Naive B cell (primary cell): ENCODE measurements around the gene MED27. TPM values are rescaled to one million over a fixed set of nuclear protein-coding genes. Genes with fewer than 3 reads are reported as not detected.
A peak's percentile ranks its signal among the peaks of the same experiment; 100 is the strongest.

ENCODE experiments used
- ATAC-seq, 2 donors: fragments of 150-1000 bp; cut with Tn5 transposase; 2 replicates each; pipeline ENCODE4 v1.10.0; 2021; ENCODE audit warnings: low read depth in 2 of 2, mild to moderate bottlenecking in 2 of 2, moderate library complexity in 2 of 2
- DNase-seq: peaks from one replicate; pipeline ENCODE4 v3.0.0; 2022
- H3K27ac Mint-ChIP-seq, 6 donors: one replicate each; pipeline ENCODE4 v1.8.0; 2020 to 2022; ENCODE audit warnings: mild to moderate bottlenecking in 6 of 6, mixed read lengths in 6 of 6, moderate library complexity in 5 of 6, inconsistent platforms in 2 of 6
- H3K27me3 Mint-ChIP-seq, 3 donors: one replicate each; pipeline ENCODE4 v1.8.0; 2021 to 2022; ENCODE audit warnings: mixed read lengths in 3 of 3, mild to moderate bottlenecking in 1 of 3
- H3K36me3 Mint-ChIP-seq, 2 donors: one replicate each; pipeline ENCODE4 v1.8.0; 2020 to 2022; ENCODE audit warnings: mixed read lengths in 2 of 2, inconsistent platforms in 1 of 2, mild to moderate bottlenecking in 1 of 2
- H3K4me1 Mint-ChIP-seq, 3 donors: one replicate each; pipeline ENCODE4 v1.8.0; 2020 to 2022; ENCODE audit warnings: mixed read lengths in 3 of 3, inconsistent platforms in 1 of 3, mild to moderate bottlenecking in 1 of 3, moderate library complexity in 1 of 3
- H3K4me3 Mint-ChIP-seq, 8 donors: one replicate each; pipeline ENCODE4 v1.8.0; 2020 to 2022; ENCODE audit warnings: mild to moderate bottlenecking in 8 of 8, mixed read lengths in 8 of 8, moderate library complexity in 8 of 8, inconsistent platforms in 2 of 8
- H3K9me3 Mint-ChIP-seq, 7 donors: one replicate each; pipeline ENCODE4 v1.8.0; 2020 to 2022; ENCODE audit warnings: mixed read lengths in 7 of 7, mild to moderate bottlenecking in 5 of 7, inconsistent platforms in 2 of 7, moderate library complexity in 1 of 7
- polyA plus RNA-seq, 6 donors: library from polyadenylated mRNA; unstranded; fragments of 300-500 nt; fragmentation: Illumina TruSeq; gene quantifications; one replicate each; pipeline ENCODE4 v1.2.3, GENCODE V29; 2021; ENCODE audit warnings: low read depth in 6 of 6

MED27 gene
- polyA plus RNA-seq, 6 donors from 2014 or later: 33.1 to 76.9 (median 40.5) TPM

DNA sequence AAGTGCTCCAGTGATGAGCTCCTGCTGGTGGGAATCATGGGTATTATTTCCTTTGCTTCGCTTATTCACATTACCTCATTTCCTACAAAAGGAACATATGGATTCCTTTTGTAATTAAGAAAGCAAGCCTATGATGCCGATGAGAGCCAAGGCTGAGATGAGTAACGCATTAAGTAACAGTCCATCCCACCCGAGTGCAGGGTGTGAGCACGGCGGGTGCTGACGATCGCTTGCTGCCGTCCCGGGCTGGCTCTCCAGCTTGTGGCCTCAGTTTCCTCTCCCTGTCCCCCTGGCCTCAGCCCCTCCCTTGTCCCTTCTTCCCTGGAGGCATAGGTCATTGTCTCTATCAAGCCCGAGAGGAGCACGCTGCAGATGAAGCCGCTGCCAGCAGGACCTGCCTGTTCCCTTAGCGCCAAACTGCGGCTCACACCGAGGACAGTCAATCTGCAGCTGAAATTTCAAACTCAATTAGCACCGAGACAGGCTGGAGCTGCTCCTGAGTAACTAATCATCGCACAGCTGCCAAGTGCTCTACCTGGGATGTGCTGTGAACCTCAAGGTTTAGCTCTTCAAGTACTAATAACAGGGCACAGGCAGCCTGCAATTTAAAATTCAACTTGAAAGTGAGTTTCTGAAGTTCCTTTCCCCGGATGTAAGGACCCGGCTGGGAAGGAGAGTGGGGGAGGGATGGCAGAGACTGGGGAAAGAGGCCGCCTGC, 224.6 kb downstream of the MED27 start:
- Mint-ChIP-seq H3K27me3 (no peaks in the 10 kb centered on the region), H3K9me3 (no peaks in the 10 kb centered on the region), H3K4me1 (no peaks in the 10 kb centered on the region), H3K4me3 (no peak overlapping the region), H3K27ac (no peak overlapping the region), H3K36me3 (peaks cover 0 to 7% of the 10 kb centered on the region in 2 donors)
- DNase-seq: no peak
- no peak for ATAC-seq

- Mint-ChIP-seq H3K9me3 (no peaks in the 10 kb centered on the region), H3K27me3 (no peaks in the 10 kb centered on the region), H3K27ac (no peak overlapping the region), H3K4me3 (no peak overlapping the region), H3K36me3 (peaks cover 0 to 7% of the 10 kb centered on the region in 2 donors), H3K4me1 (no peaks in the 10 kb centered on the region)
- ATAC-seq (no peak), DNase-seq (no peak)
Observed at GRCh38 chr9:131854334-131854733, 225.3 kb downstream of the MED27 start.

GRCh38 chr9:131853434-131853833, 226.2 kb downstream of the MED27 start:
- H3K4me3 Mint-ChIP-seq: no peak overlapping the region
- H3K36me3 Mint-ChIP-seq: peaks cover 0 to 7% of the 10 kb centered on the region in 2 donors
- no peaks in the 10 kb centered on the region for H3K9me3 Mint-ChIP-seq
- DNase-seq (no peak), ATAC-seq (no peak)
- no peaks in the 10 kb centered on the region for H3K4me1 Mint-ChIP-seq
- H3K27me3 Mint-ChIP-seq: no peaks in the 10 kb centered on the region
- H3K27ac Mint-ChIP-seq: peak overlapping the region in 1 of 6 donors; percentile 11

DNA sequence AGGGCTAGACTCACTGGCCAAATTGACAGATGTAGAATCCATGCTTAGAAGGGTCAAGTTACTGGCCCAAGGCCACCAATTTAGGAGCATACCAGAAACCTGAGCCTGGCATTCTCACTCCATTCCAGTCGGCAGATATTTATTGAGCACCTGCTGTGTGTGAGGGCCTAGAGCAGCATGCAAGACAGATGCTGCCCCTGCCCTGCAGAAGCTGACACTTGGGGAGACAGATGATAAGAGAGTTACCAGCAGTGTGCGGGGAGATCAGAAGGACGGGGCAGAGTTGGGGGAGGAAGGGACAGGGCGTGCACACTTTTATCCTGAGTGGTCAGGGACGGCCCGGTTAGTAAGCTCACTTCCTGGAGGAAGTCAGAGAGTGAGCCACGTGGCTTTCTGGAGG, 228.3 kb downstream of the MED27 start:
- Mint-ChIP-seq H3K4me1 (peaks cover 0 to 5% (median 0%) of the 10 kb centered on the region in 3 donors), H3K36me3 (peaks cover 0 to 7% of the 10 kb centered on the region in 2 donors), H3K9me3 (no peaks in the 10 kb centered on the region), H3K4me3 (no peak overlapping the region), H3K27ac (no peak overlapping the region), H3K27me3 (no peaks in the 10 kb centered on the region)
- ATAC-seq (no peak), DNase-seq (no peak)

- H3K9me3 Mint-ChIP-seq: no peaks in the 10 kb centered on the region
- H3K27ac Mint-ChIP-seq: no peak overlapping the region
- DNase-seq (no peak), ATAC-seq (no peak)
- peaks cover 0 to 7% (median 0%) of the 10 kb centered on the region in 3 donors for H3K27me3 Mint-ChIP-seq
- peaks cover 0 to 5% (median 0%) of the 10 kb centered on the region in 3 donors for H3K4me1 Mint-ChIP-seq
- peaks cover 0 to 7% of the 10 kb centered on the region in 2 donors for H3K36me3 Mint-ChIP-seq
- H3K4me3 Mint-ChIP-seq: no peak overlapping the region
Observed at GRCh38 chr9:131849391-131849790, 230.3 kb downstream of the MED27 start.

DNA sequence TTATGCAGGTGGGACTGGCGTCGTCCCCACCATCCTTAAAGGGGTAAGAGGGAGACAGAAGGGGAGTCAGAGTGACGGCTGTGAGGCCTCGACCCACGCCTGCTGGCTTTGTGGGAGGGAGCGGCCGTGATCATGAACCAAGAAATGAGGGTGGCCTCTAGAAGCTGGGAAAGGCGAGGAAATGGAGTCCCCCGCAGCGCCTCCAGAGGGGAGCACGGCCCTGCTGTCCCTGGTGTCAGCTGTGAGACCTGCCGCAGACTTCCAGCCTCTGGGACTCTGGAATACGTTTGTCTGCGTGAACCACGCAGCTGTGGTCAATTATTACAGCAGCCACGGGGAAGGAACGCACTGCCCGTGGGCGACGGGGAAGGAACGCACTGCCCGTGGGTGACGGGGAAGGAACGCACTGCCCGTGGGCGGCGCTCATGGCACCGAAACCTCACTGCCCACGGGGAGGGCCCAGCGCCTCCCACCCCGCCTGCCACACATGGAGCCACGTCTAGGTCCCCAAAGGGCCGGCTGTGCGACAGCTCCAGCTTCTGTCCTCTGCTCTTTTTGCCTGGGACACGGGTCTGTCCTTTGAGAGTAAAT, 231.0 kb downstream of the MED27 start:
- Mint-ChIP-seq H3K27me3 (peaks cover under 1 to 8% (median under 1%) of the 10 kb centered on the region in 3 donors), H3K36me3 (peaks cover 0 to 7% of the 10 kb centered on the region in 2 donors), H3K4me1 (peaks cover 0 to 5% (median 0%) of the 10 kb centered on the region in 3 donors), H3K9me3 (no peaks in the 10 kb centered on the region), H3K4me3 (no peak overlapping the region), H3K27ac (no peak overlapping the region)
- DNase-seq (no peak), ATAC-seq (no peak)

- ATAC-seq (no peak), DNase-seq (no peak)
- Mint-ChIP-seq H3K27ac (peak overlapping the region in 2 of 6 donors; percentile 6 to 22), H3K27me3 (peaks cover 4 to 16% (median 8%) of the 10 kb centered on the region in 3 donors), H3K4me1 (peaks cover 0 to 5% (median 0%) of the 10 kb centered on the region in 3 donors), H3K9me3 (no peaks in the 10 kb centered on the region), H3K36me3 (peaks cover 0 to 7% of the 10 kb centered on the region in 2 donors), H3K4me3 (no peak overlapping the region)
Observed at GRCh38 chr9:131847665-131848354, 231.9 kb downstream of the MED27 start.

DNA sequence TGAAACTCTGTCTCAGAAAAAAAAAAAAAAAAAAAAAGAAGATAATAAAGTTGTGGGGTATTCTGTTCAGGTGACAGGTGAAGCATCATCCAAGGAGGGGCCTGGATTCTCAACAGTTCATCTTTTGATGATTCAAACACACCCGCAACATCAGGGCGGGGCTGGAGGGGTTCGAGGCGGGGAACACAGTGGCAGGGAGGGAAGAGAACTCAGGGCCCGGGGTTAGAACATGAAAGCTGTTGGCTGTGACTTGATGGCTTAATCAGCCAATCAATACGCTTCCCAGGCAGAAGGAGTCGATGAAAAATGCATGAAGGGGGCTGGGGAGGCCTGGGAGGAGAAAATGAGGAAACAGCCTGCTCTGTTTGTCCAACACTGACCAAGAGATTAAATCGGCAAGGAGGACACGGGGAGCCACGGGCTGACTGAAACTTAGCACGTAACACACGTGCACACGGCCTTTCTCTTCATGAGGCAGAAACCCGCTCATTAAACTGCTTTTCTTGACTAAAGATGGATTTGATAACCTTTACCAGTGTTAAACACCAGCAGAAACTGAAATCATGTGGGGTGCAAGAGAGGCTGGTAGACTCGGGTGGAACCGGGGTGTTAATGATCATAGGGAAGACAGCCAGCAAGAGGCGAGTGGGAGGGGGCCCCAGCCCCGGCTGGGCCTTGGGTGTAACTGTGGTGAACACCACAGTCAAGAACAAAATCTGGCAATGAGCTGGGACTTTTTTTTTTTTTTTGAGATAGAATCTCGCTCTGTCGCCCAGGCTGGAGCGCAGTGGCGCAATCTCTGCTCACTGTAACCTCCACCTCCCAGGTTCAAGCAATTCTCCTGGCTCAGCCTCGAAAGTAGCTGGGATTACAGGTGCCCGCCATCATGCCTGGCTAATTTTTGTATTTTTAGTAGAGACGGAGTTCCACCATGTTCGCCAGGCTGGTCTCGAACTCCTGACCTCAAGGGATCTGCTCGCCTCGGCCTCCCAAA, 234.1 kb downstream of the MED27 start:
- H3K9me3 Mint-ChIP-seq: no peaks in the 10 kb centered on the region
- no peak overlapping the region for H3K27ac Mint-ChIP-seq
- no peak for DNase-seq
- no peaks in the 10 kb centered on the region for H3K36me3 Mint-ChIP-seq
- no peak overlapping the region for H3K4me3 Mint-ChIP-seq
- H3K4me1 Mint-ChIP-seq: peaks cover 0 to 5% (median 0%) of the 10 kb centered on the region in 3 donors
- ATAC-seq: no peak
- peaks cover 8 to 25% (median 25%) of the 10 kb centered on the region in 3 donors for H3K27me3 Mint-ChIP-seq

GRCh38 chr9:131844745-131845118, 234.9 kb downstream of the MED27 start:
- Mint-ChIP-seq H3K27ac (no peak overlapping the region), H3K27me3 (peaks cover 8 to 25% (median 25%) of the 10 kb centered on the region in 3 donors), H3K4me1 (peaks cover 0 to 5% (median 0%) of the 10 kb centered on the region in 3 donors), H3K4me3 (no peak overlapping the region), H3K36me3 (no peaks in the 10 kb centered on the region), H3K9me3 (no peaks in the 10 kb centered on the region)
- no peak for DNase-seq
- ATAC-seq: no peak

GRCh38 chr9:131843989-131844744, 235.5 kb downstream of the MED27 start:
- peaks cover 8 to 25% (median 25%) of the 10 kb centered on the region in 3 donors for H3K27me3 Mint-ChIP-seq
- H3K4me1 Mint-ChIP-seq: peaks cover 0 to 5% (median 0%) of the 10 kb centered on the region in 3 donors
- no peak overlapping the region for H3K4me3 Mint-ChIP-seq
- no peak overlapping the region for H3K27ac Mint-ChIP-seq
- H3K36me3 Mint-ChIP-seq: no peaks in the 10 kb centered on the region
- no peaks in the 10 kb centered on the region for H3K9me3 Mint-ChIP-seq
- DNase-seq (no peak), ATAC-seq (no peak)

DNA sequence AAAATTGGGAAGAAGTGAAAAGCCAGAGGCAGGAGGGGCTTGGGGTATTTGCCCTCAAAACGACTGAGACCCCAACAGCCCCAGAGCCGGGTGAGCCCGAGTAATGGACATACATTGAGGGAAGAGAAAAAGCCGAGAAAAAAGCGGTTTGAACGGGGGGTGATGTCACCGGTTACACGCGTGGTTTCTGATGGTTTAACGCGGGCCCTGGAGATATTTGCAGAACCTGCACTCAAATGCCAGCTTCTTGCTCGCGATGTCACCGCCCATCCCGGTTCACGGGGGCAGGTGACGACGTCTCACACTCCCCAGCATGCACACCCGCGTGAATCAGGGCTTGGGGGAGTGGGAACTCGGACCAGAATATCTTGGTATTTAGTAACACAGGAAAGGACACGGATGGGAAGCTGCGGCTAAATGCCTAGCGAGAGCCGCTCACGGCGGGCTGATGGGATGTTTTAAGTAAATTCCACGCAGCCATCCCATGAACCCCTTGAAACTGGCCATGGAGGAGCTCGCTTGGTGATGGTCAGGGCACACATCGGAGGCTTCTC, 237.8 kb downstream of the MED27 start:
- ATAC-seq (no peak), DNase-seq (no peak)
- no peaks in the 10 kb centered on the region for H3K4me1 Mint-ChIP-seq
- H3K27ac Mint-ChIP-seq: no peak overlapping the region
- H3K4me3 Mint-ChIP-seq: no peak overlapping the region
- H3K9me3 Mint-ChIP-seq: peaks cover 0 to 3% (median 0%) of the 10 kb centered on the region in 7 donors
- peaks cover 8 to 44% (median 37%) of the 10 kb centered on the region in 3 donors for H3K27me3 Mint-ChIP-seq
- H3K36me3 Mint-ChIP-seq: no peaks in the 10 kb centered on the region
